HUDEP-2 (cell line): Measurements from ENCODE around the gene MAP3K2.
"Not testable (repeated sequence)": the region's sequence is repeated elsewhere in the genome, so short reads cannot be mapped to it uniquely, and the experiment has no call there.

Experiments used
- DNase-seq, 76 experiments: peaks; one replicate each; lab custom pipeline; 2025; ENCODE audit not compliant: unreplicated experiment in 76 of 76; lab: John Stamatoyannopoulos, UW

The MAP3K2 gene

GRCh38 chr2:127421871-127422558, 34.2 kb upstream of the MAP3K2 start:
- no peak for DNase-seq

GRCh38 chr2:127421116-127421800, 33.5 kb upstream of the MAP3K2 start:
- DNase-seq: no peak

- no peak for DNase-seq
Observed at GRCh38 chr2:127420039-127420864, 32.5 kb upstream of the MAP3K2 start.

GRCh38 chr2:127419448-127420038, 31.8 kb upstream of the MAP3K2 start:
- DNase-seq: no peak

- no peak for DNase-seq
Observed at GRCh38 chr2:127419112-127419430, 31.3 kb upstream of the MAP3K2 start.

GRCh38 chr2:127418300-127419111, 30.7 kb upstream of the MAP3K2 start, which contains the start of gene PROC:
PROC (plus strand) TSS chr2:127418427; CDS start chr2:127419943, 1,516 bp downstream.
- DNase-seq: no peak

- no peak for DNase-seq
Observed at GRCh38 chr2:127417406-127417805, 29.6 kb upstream of the MAP3K2 start.

GRCh38 chr2:127416506-127417001, 28.8 kb upstream of the MAP3K2 start:
- DNase-seq: no peak

- peak in 40 of 76 experiments; percentile 3 to 56 (median 21) for DNase-seq
Observed at GRCh38 chr2:127415593-127416505, 28.1 kb upstream of the MAP3K2 start.

GRCh38 chr2:127414638-127415592, 27.1 kb upstream of the MAP3K2 start:
- DNase-seq: no peak

GRCh38 chr2:127413782-127414637, 26.2 kb upstream of the MAP3K2 start:
- DNase-seq: no peak

GRCh38 chr2:127413200-127413599, 25.4 kb upstream of the MAP3K2 start:
- no peak for DNase-seq

GRCh38 chr2:127411653-127412369, 24.0 kb upstream of the MAP3K2 start:
- no peak for DNase-seq

- no peak for DNase-seq
Observed at GRCh38 chr2:127410871-127411652, 23.3 kb upstream of the MAP3K2 start.

- DNase-seq: not testable (repeated sequence)
Observed at GRCh38 chr2:127409716-127410115, 21.9 kb upstream of the MAP3K2 start.

GRCh38 chr2:127408807-127409099, 21.0 kb upstream of the MAP3K2 start:
- no peak for DNase-seq
